Esophagus squamous epithelium (tissue), 4 donors: Measurements from ENCODE around the gene ABLIM2.

ENCODE experiments used
- CTCF ChIP-seq, 6 experiments: fragments of 450-650 bp in 4 of 6; fragments of 200-600 bp in 2 of 6; sonication (generic) in 2 of 6; IDR thresholded peaks; one replicate each; pipeline ENCODE4 v1.5.1; 2016 to 2019; ENCODE audit warnings: antibody characterized with exemption in 6 of 6, mild to moderate bottlenecking in 4 of 6, moderate library complexity in 4 of 6
- POLR2A ChIP-seq, 4 donors: fragments of 450-650 bp; IDR thresholded peaks; one replicate each; pipeline ENCODE4 v1.6.1; 2017; ENCODE audit warnings: antibody characterized with exemption in 4 of 4, mild to moderate bottlenecking in 4 of 4, moderate library complexity in 3 of 4

- TF ChIP-seq CTCF (IDR thresholded peaks at IDR 0.05) (no peak), POLR2A (IDR thresholded peaks at IDR 0.05) (no peak)
Observed at GRCh38 chr4:7960017-7960789, 198.4 kb downstream of the ABLIM2 start.
